Gastrocnemius medialis (tissue), 4 donors: ENCODE data around the gene MYO1E. TPM values are rescaled to one million over a fixed set of nuclear protein-coding genes. Genes with fewer than 3 reads are reported as not detected.
"Not testable (repeated sequence)": the region's sequence is repeated elsewhere in the genome, so short reads cannot be mapped to it uniquely, and the experiment has no call there.

Source experiments
- ATAC-seq, 2 donors: fragments of 150-250 bp; one replicate each; pipeline ENCODE4 v1.9.1; 2016
- DNase-seq, 2 donors: peaks; one replicate each; pipeline ENCODE4 v3.0.0-alpha.2; 2019
- H3K27ac ChIP-seq, 4 donors: fragments of 200-600 bp; sonication (generic); 1 replicate in 1 of 4; 2 replicates in 3 of 4; pipeline ENCODE4 v1.5.1; 2016 to 2018; ENCODE audit warnings: mild to moderate bottlenecking in 2 of 4, moderate library complexity in 1 of 4
- H3K27me3 ChIP-seq, 3 donors: fragments of 200-600 bp; sonication (generic) in 2 of 3; 1 replicate in 1 of 3; 2 replicates in 2 of 3; pipeline versions ENCODE4 v1.5.1 to v1.6.0; 2016 to 2019; ENCODE audit warnings: mild to moderate bottlenecking in 1 of 3, moderate library complexity in 1 of 3
- H3K36me3 ChIP-seq, 2 donors: fragments of 200-600 bp; sonication (generic) in 1 of 2; one replicate each; pipeline ENCODE4 v1.5.1; 2017 to 2018
- H3K4me1 ChIP-seq, 2 donors: fragments of 200-600 bp; sonication (generic) in 1 of 2; one replicate each; pipeline ENCODE4 v1.5.1; 2016 to 2017; ENCODE audit warnings: mild to moderate bottlenecking in 2 of 2
- H3K4me3 ChIP-seq, 4 donors: fragments of 200-600 bp; sonication (generic) in 3 of 4; 1 replicate in 1 of 4; 2 replicates in 3 of 4; pipeline ENCODE4 v1.5.1; 2016 to 2019; ENCODE audit warnings: mild to moderate bottlenecking in 2 of 4
- H3K9me3 ChIP-seq, 3 donors: fragments of 200-600 bp; sonication (generic) in 2 of 3; 1 replicate in 1 of 3; 2 replicates in 2 of 3; pipeline ENCODE4 v1.5.1; 2016 to 2019
- POLR2A ChIP-seq, 2 donors: fragments of 450-650 bp; IDR thresholded peaks; one replicate each; pipeline ENCODE4 v1.6.1; 2017; ENCODE audit warnings: antibody characterized with exemption in 2 of 2, mild to moderate bottlenecking in 2 of 2, moderate library complexity in 2 of 2
- in situ Hi-C, 4 donors: fragments of 200-750 bp; cut with MboI; loops; one replicate each; pipeline versions ENCODE4 v1.15.0 to v1.8.0; 2017; ENCODE audit warnings: low sequenced_read_pairs in 4 of 4
- intact Hi-C: fragments of 100-400 bp; cut with DNase I; formaldehyde crosslinking; loops from one replicate; pipeline ENCODE4 v1.15.1; 2023; ENCODE audit warnings: low total_unique reads
- total RNA-seq, 4 donors: library from RNA; depleted of rRNA; stranded (reverse); fragments of >200 nt; gene quantifications; one replicate each; pipeline versions ENCODE4 v1.1.0 to v1.2.3, GENCODE V29; 2016
- TF ChIP-seq, protein P1 (sequence below), 5 experiments: fragments of 450-650 bp in 3 of 5; fragments of 200-600 bp in 2 of 5; sonication (generic) in 2 of 5; IDR thresholded peaks in 4 of 5; conservative IDR thresholded peaks in 1 of 5; 1 replicate in 4 of 5; 2 replicates in 1 of 5; pipeline ENCODE4 v1.5.1; 2016 to 2019; ENCODE audit warnings: antibody characterized with exemption in 5 of 5, mild to moderate bottlenecking in 3 of 5, moderate library complexity in 3 of 5

The MYO1E gene
- total RNA-seq, 4 donors from 2014 or later = 12.8 to 39.6 (median 30.7) TPM

- ATAC-seq = no peak
- no peaks in the 10 kb centered on the region for H3K4me1 ChIP-seq
- H3K36me3 ChIP-seq = no peaks in the 10 kb centered on the region
- no peak overlapping the region for H3K27ac ChIP-seq
- no peaks in the 10 kb centered on the region for H3K27me3 ChIP-seq
- no peak for DNase-seq
- intact Hi-C loops = no loop called here
- in situ Hi-C loops = no loop called here
- H3K4me3 ChIP-seq = no peak overlapping the region
- TF ChIP-seq, protein P1, sequence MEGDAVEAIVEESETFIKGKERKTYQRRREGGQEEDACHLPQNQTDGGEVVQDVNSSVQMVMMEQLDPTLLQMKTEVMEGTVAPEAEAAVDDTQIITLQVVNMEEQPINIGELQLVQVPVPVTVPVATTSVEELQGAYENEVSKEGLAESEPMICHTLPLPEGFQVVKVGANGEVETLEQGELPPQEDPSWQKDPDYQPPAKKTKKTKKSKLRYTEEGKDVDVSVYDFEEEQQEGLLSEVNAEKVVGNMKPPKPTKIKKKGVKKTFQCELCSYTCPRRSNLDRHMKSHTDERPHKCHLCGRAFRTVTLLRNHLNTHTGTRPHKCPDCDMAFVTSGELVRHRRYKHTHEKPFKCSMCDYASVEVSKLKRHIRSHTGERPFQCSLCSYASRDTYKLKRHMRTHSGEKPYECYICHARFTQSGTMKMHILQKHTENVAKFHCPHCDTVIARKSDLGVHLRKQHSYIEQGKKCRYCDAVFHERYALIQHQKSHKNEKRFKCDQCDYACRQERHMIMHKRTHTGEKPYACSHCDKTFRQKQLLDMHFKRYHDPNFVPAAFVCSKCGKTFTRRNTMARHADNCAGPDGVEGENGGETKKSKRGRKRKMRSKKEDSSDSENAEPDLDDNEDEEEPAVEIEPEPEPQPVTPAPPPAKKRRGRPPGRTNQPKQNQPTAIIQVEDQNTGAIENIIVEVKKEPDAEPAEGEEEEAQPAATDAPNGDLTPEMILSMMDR (IDR thresholded peaks at IDR 0.05 in 4 of 5, conservative IDR thresholded peaks at IDR 0.05 in 1 of 5) = no peak
- H3K9me3 ChIP-seq = no peaks in the 10 kb centered on the region
Observed at GRCh38 chr15:59405079-59405478, 32.4 kb upstream of the MYO1E start.

- Histone ChIP-seq H3K4me1 (no peaks in the 10 kb centered on the region), H3K27me3 (no peaks in the 10 kb centered on the region), H3K4me3 (no peak overlapping the region), H3K36me3 (no peaks in the 10 kb centered on the region), H3K27ac (no peak overlapping the region), H3K9me3 (no peaks in the 10 kb centered on the region)
- DNase-seq (no peak), ATAC-seq (no peak)
- intact Hi-C loops = no loop called here
- TF ChIP-seq, protein P1 (IDR thresholded peaks at IDR 0.05 in 4 of 5, conservative IDR thresholded peaks at IDR 0.05 in 1 of 5) = no peak
- no peak for TF ChIP-seq POLR2A (IDR thresholded peaks at IDR 0.05)
- in situ Hi-C loops = no loop called here
Observed at GRCh38 chr15:59401824-59402569, 29.3 kb upstream of the MYO1E start.

DNA sequence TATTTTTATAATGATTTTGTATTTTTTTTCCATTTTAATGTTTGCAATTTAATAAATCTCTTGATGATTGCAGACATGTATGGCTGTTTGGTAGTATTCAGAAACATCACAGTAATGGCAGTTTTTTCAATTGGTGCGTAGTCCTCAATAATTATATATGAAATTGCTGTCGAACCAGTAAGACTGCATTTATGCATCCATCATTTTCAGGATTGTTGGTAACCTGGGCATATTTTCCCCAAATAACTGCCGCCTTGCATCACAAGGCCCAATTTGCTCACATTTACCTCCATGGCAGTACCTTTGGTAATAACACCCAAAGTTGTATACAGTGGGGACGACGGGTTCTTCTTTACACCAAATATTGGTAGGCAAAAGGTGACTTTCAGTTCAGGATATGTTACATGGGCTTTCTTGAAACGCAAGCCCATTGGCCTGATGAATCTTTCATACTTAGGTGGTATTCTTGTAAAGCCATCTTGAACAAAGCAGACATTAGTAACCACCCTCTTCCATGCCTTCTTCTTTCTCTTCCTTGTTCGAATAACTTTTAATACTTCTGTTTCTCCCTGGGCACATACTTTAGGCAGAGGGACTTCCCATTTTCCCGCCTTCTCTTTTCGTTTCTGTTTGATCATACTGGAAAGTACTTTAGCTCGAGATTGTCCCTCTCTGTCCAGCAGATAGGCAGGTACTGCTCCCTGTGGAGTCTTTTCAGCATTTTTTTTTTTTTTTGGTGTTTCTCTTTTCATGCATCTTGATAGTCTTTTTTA is 28.6 kb upstream of the MYO1E start:
- in situ Hi-C loops = not testable (repeated sequence)

GRCh38 chr15:59400103-59400813 is 27.6 kb upstream of the MYO1E start:
- Histone ChIP-seq H3K9me3 (no peaks in the 10 kb centered on the region), H3K4me3 (no peak overlapping the region), H3K36me3 (no peaks in the 10 kb centered on the region), H3K27ac (no peak overlapping the region), H3K4me1 (no peaks in the 10 kb centered on the region), H3K27me3 (no peaks in the 10 kb centered on the region)
- no peak for TF ChIP-seq POLR2A (IDR thresholded peaks at IDR 0.05)
- TF ChIP-seq, protein P1 (IDR thresholded peaks at IDR 0.05 in 4 of 5, conservative IDR thresholded peaks at IDR 0.05 in 1 of 5) = no peak
- no peak for ATAC-seq
- intact Hi-C loops = no loop called here
- DNase-seq = no peak
- in situ Hi-C loops = no loop called here

More for the DNA sequence above, 28.6 kb upstream of the MYO1E start:
- H3K27me3 ChIP-seq, intact Hi-C loops, H3K4me1 ChIP-seq, H3K4me3 ChIP-seq, H3K27ac ChIP-seq, DNase-seq, ATAC-seq, H3K36me3 ChIP-seq, H3K9me3 ChIP-seq: not testable (repeated sequence)
